ENCODE results near the gene ST8SIA6.

GRCh38 chr10:17473228-17473950, 19.0 kb upstream of the ST8SIA6 start:
- TF ChIP-seq CTCF (IDR thresholded peaks at IDR 0.05) = no peak
- TF ChIP-seq POLR2AphosphoS5 (IDR thresholded peaks at IDR 0.05) = no peak
- TF ChIP-seq EP300 (IDR thresholded peaks at IDR 0.05) = no peak

Data from sigmoid colon (tissue), 4 donors.